ENCODE results near the gene FAM222B.

Gene FAM222B

DNA sequence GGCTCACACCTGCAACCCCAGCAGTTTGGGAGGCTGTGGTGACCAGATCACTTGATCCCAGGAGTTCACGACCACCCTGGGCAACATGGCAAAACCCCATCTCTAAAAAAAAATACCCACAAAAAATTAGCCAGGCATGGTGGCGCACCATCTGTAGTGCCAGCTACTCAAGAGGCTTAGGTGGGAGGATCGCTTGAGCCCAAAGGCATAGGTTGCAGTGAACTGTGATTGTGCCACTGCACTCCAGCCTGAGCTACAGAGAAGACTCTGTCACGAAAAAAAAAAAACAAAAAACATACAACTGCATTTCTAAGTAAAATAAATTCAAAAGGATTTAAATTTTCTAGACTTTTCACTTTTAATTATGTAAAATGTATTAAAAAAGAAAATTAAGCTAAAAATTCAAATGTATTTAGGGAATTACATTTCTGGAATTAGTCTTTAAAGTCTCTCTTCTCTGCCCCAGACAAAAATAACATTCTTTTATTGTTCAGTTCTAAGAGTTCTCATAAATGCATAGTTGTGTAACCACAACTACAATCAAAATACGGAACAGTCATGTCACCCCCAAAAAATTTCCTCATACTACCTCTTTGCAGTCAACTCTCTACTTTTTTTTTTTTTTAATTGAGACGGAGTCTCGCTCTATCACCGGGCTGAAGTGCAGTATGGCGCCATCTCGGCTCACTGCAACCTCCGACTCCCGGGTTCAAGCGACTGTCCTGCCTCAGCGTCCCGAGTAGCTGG, 14.1 kb downstream of the FAM222B start:
- Histone ChIP-seq H3K27ac (ENCODE audit: low read depth, low read length) (no peak overlapping the region), H3F3A (ENCODE audit: control insufficient read depth, insufficient read depth) (no peaks in the 10 kb centered on the region), H3K9me2 (replicated peaks; ENCODE audit: control insufficient read depth, low read length) (no peaks in the 10 kb centered on the region), H3K4me3 (ENCODE audit: low read length) (no peak overlapping the region), H3K79me2 (ENCODE audit: control insufficient read depth, low read length) (peaks cover 8% of the 10 kb centered on the region), H3K4me2 (ENCODE audit: low read length) (no peak overlapping the region), H3K4me1 (ENCODE audit: control insufficient read depth, low read length) (no peaks in the 10 kb centered on the region), H4K20me1 (ENCODE audit: control insufficient read depth, insufficient read depth, low read depth, low read length) (no peaks in the 10 kb centered on the region), H3K9me3 (ENCODE audit: control insufficient read depth, insufficient read depth, low read length) (no peaks in the 10 kb centered on the region), H3K27me3 (ENCODE audit: control insufficient read depth, low read length) (no peaks in the 10 kb centered on the region), H3K36me3 (ENCODE audit: control insufficient read depth, low read length) (peaks cover 3% of the 10 kb centered on the region; the same call in 1 of the 2 replicates)
- TF ChIP-seq EZH2phosphoT487 (IDR thresholded peaks at IDR 0.05; ENCODE audit: borderline replicate concordance, low read length): no peak
- TF ChIP-seq, protein P1, sequence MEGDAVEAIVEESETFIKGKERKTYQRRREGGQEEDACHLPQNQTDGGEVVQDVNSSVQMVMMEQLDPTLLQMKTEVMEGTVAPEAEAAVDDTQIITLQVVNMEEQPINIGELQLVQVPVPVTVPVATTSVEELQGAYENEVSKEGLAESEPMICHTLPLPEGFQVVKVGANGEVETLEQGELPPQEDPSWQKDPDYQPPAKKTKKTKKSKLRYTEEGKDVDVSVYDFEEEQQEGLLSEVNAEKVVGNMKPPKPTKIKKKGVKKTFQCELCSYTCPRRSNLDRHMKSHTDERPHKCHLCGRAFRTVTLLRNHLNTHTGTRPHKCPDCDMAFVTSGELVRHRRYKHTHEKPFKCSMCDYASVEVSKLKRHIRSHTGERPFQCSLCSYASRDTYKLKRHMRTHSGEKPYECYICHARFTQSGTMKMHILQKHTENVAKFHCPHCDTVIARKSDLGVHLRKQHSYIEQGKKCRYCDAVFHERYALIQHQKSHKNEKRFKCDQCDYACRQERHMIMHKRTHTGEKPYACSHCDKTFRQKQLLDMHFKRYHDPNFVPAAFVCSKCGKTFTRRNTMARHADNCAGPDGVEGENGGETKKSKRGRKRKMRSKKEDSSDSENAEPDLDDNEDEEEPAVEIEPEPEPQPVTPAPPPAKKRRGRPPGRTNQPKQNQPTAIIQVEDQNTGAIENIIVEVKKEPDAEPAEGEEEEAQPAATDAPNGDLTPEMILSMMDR (IDR thresholded peaks at IDR 0.05; ENCODE audit: low read depth, low read length, poor library complexity, severe bottlenecking): no peak

- H3K36me3 ChIP-seq (ENCODE audit: control insufficient read depth, low read length): peaks cover 3% of the 10 kb centered on the region; the same call in 1 of the 2 replicates
- no peaks in the 10 kb centered on the region for H4K20me1 ChIP-seq (ENCODE audit: control insufficient read depth, insufficient read depth, low read depth, low read length)
Observed at GRCh38 chr17:28827672-28828071, 14.9 kb downstream of the FAM222B start.

GRCh38 chr17:28819582-28819981, 23.0 kb downstream of the FAM222B start:
- H3F3A ChIP-seq (ENCODE audit: control insufficient read depth, insufficient read depth): peaks cover 23% of the 10 kb centered on the region; the same call in 1 of the 2 replicates
- no peaks in the 10 kb centered on the region for H3K9me2 ChIP-seq (replicated peaks; ENCODE audit: control insufficient read depth, low read length)
- no peak overlapping the region for H3K4me2 ChIP-seq (ENCODE audit: low read length)
- TF ChIP-seq, protein P1 (IDR thresholded peaks at IDR 0.05; ENCODE audit: low read depth, low read length, poor library complexity, severe bottlenecking): no peak
- TF ChIP-seq EZH2phosphoT487 (IDR thresholded peaks at IDR 0.05; ENCODE audit: borderline replicate concordance, low read length): no peak
- no peak overlapping the region for H3K27ac ChIP-seq (ENCODE audit: low read depth, low read length)
- no peaks in the 10 kb centered on the region for H3K27me3 ChIP-seq (ENCODE audit: control insufficient read depth, low read length)
- H4K20me1 ChIP-seq (ENCODE audit: control insufficient read depth, insufficient read depth, low read depth, low read length): no peaks in the 10 kb centered on the region
- H3K36me3 ChIP-seq (ENCODE audit: control insufficient read depth, low read length): no peaks in the 10 kb centered on the region
- H3K9me3 ChIP-seq (ENCODE audit: control insufficient read depth, insufficient read depth, low read length): no peaks in the 10 kb centered on the region
- no peaks in the 10 kb centered on the region for H3K4me1 ChIP-seq (ENCODE audit: control insufficient read depth, low read length)
- H3K79me2 ChIP-seq (ENCODE audit: control insufficient read depth, low read length): peaks cover 54% of the 10 kb centered on the region
- H3K4me3 ChIP-seq (ENCODE audit: low read length): no peak overlapping the region

More at GRCh38 chr17:28827672-28828071, 14.9 kb downstream of the FAM222B start:
- no peaks in the 10 kb centered on the region for H3K9me3 ChIP-seq (ENCODE audit: control insufficient read depth, insufficient read depth, low read length)
- H3K4me2 ChIP-seq (ENCODE audit: low read length): no peak overlapping the region
- TF ChIP-seq, protein P1 (IDR thresholded peaks at IDR 0.05; ENCODE audit: low read depth, low read length, poor library complexity, severe bottlenecking): no peak
- no peak for TF ChIP-seq EZH2phosphoT487 (IDR thresholded peaks at IDR 0.05; ENCODE audit: borderline replicate concordance, low read length)
- H3F3A ChIP-seq (ENCODE audit: control insufficient read depth, insufficient read depth): no peaks in the 10 kb centered on the region
- H3K4me3 ChIP-seq (ENCODE audit: low read length): no peak overlapping the region
- peaks cover 12% of the 10 kb centered on the region for H3K79me2 ChIP-seq (ENCODE audit: control insufficient read depth, low read length)
- no peaks in the 10 kb centered on the region for H3K9me2 ChIP-seq (replicated peaks; ENCODE audit: control insufficient read depth, low read length)
- no peaks in the 10 kb centered on the region for H3K4me1 ChIP-seq (ENCODE audit: control insufficient read depth, low read length)
- no peak overlapping the region for H3K27ac ChIP-seq (ENCODE audit: low read depth, low read length)
- H3K27me3 ChIP-seq (ENCODE audit: control insufficient read depth, low read length): no peaks in the 10 kb centered on the region

All from DOHH2 (cell line).